H1 (cell line): ENCODE data around the gene TEAD3. TPM values are rescaled to one million over a fixed set of nuclear protein-coding genes. Genes with fewer than 3 reads are reported as not detected.

Experiments used
- CHD7 ChIP-seq: fragments of 300-600 bp; sonication (generic); IDR thresholded peaks from 2 replicates; pipeline ENCODE4 v1.7.1; 2012; ENCODE audit warnings: low read length, moderate library complexity, mild to moderate bottlenecking, inconsistent platforms; ENCODE audit not compliant: insufficient replicate concordance
- TBP ChIP-seq: IDR thresholded peaks from 2 replicates; pipeline ENCODE4 v1.6.1; 2011; ENCODE audit warnings: low read depth, low read length, improper control_type of control experiment
- polyA plus RNA-seq, 7 experiments: library from polyadenylated mRNA; depleted of rRNA in 3 of 7; stranded (reverse) in 5 of 7; unstranded in 2 of 7; fragments of >200 nt in 5 of 7; fragments of 200-250 nt in 2 of 7; gene quantifications; 1 replicate in 5 of 7; 2 replicates in 1 of 7; 4 replicates in 1 of 7; pipeline versions ENCODE4 v1.2.1 to v1.2.3, GENCODE V29; 2011 to 2013; ENCODE audit warnings: missing spikeins in 2 of 7, mixed read lengths in 2 of 7
- total RNA-seq: library from RNA; stranded (reverse); fragmentation: NEBNext Ultra II Directional; extraction: Animal tissue kit (Norgen Biotek cat#: 25700); gene quantifications from 2 replicates; pipeline ENCODE4 v1.2.1, GENCODE V29; 2021

TEAD3 gene
- total and polyA plus RNA-seq, 2 of the 8 experiments (the other 6 are each of a cell fraction or from before 2014, with no cell fraction given): 20.1 to 28.7 TPM

- TF ChIP-seq CHD7 (no peak), TBP (peak; percentile 16; the same call in 1 of the 2 replicates)
Measured at GRCh38 chr6:35452183-35453090, 44.4 kb downstream of the TEAD3 start, which contains the start of gene FANCE (continued).
